Endodermal cell (in vitro differentiated cells): Measurements from ENCODE around the gene STMN1. TPM values are rescaled to one million over a fixed set of nuclear protein-coding genes. Genes with fewer than 3 reads are reported as not detected.

ENCODE experiments used
- DNase-seq: peaks from one replicate; pipeline ENCODE4 v3.0.0-alpha.2; 2017
- H3K27ac ChIP-seq: 2 replicates; pipeline ENCODE4 v1.5.1; 2013; ENCODE audit warnings: mild to moderate bottlenecking, low read depth, low read length, moderate library complexity
- H3K27me3 ChIP-seq: 2 replicates; pipeline ENCODE4 v1.6.1; 2013; ENCODE audit warnings: mild to moderate bottlenecking, low read length, moderate library complexity; ENCODE audit not compliant: insufficient read depth, control insufficient read depth, poor library complexity, severe bottlenecking
- H3K36me3 ChIP-seq: 2 replicates; pipeline ENCODE4 v1.7.0; 2013; ENCODE audit warnings: mild to moderate bottlenecking, low read length, moderate library complexity; ENCODE audit not compliant: control insufficient read depth, insufficient read depth
- H3K4me1 ChIP-seq: one replicate; pipeline ENCODE4 v1.7.0; 2013; ENCODE audit warnings: low read length; ENCODE audit not compliant: control insufficient read depth, insufficient read depth
- H3K4me3 ChIP-seq: 2 replicates; pipeline ENCODE4 v1.5.1; 2013; ENCODE audit warnings: mild to moderate bottlenecking, low read length, moderate library complexity
- H3K9ac ChIP-seq: 2 replicates; pipeline ENCODE4 v1.6.1; 2013; ENCODE audit warnings: mild to moderate bottlenecking, low read length, moderate library complexity; ENCODE audit not compliant: poor library complexity, severe bottlenecking; ENCODE audit errors: extremely low read depth
- H3K9me3 ChIP-seq: 2 replicates; pipeline ENCODE4 v1.6.1; 2013; ENCODE audit warnings: mild to moderate bottlenecking, low read length, moderate library complexity; ENCODE audit not compliant: control insufficient read depth
- H3K27ac Mint-ChIP-seq: 2 replicates; pipeline ENCODE4 v1.8.0; 2020; ENCODE audit warnings: mixed read lengths
- H3K27me3 Mint-ChIP-seq: 2 replicates; pipeline ENCODE4 v1.8.0; 2021; ENCODE audit warnings: mild to moderate bottlenecking, mixed read lengths; ENCODE audit not compliant: insufficient read depth
- H3K36me3 Mint-ChIP-seq: 2 replicates; pipeline ENCODE4 v1.8.0; 2020; ENCODE audit warnings: low read depth, mixed read lengths
- H3K4me1 Mint-ChIP-seq: 2 replicates; pipeline ENCODE4 v1.8.0; 2020; ENCODE audit warnings: mixed read lengths
- H3K4me3 Mint-ChIP-seq: 2 replicates; pipeline ENCODE4 v1.8.0; 2020; ENCODE audit warnings: mild to moderate bottlenecking, moderate library complexity, mixed read lengths
- H3K9me3 Mint-ChIP-seq: 2 replicates; pipeline ENCODE4 v1.8.0; 2020; ENCODE audit warnings: mild to moderate bottlenecking, mixed read lengths
- WGBS, 2 experiments: methylation state at CpG; one replicate each; pipeline versions ENCODE4 v1.1.5 to v1.1.7; 2013; ENCODE audit warnings: missing lambda C conversion rate in 2 of 2, mixed read lengths in 1 of 2; ENCODE audit not compliant: insufficient coverage in 1 of 2, insufficient read length in 1 of 2; 5-methylcytosine and 5-hydroxymethylcytosine counted together
- total RNA-seq, 2 donors: library from RNA; stranded (reverse); fragmentation: NEBNext Ultra II Directional in 1 of 2; extraction: Animal tissue kit (Norgen Biotek cat#: 25700) in 1 of 2; gene quantifications; 2 replicates in 1 of 2; 3 replicates in 1 of 2; pipeline ENCODE4 v1.2.1, GENCODE V29; 2021
- TF ChIP-seq, protein P1 (sequence below): fragments of 200-600 bp; sonication (generic); conservative IDR thresholded peaks from 2 replicates; pipeline ENCODE4 v1.5.0; 2021; ENCODE audit warnings: antibody characterized with exemption, mild to moderate bottlenecking

The STMN1 gene
- total RNA-seq, 2 donors from 2014 or later: 543 to 585 TPM

DNA sequence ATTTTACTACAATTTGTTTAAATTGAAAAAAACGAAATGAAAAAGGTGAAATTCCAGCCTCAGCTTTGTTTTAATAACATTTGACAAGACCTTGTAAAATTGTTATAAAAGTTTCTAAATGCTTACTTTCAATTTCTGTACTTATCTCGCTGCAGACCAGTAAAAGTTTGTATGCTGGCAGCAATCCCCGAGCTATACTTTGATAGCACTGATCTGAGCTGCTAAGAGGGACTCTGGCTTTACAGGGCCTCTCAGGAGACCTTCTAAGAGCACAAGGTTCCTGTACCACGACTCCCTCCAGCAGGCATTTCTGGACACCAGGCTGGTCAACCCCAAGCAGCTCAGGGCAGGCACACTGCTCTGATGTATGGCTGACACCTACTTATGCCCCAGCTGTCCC, 13.1 kb downstream of the STMN1 start:
- H3K36me3 ChIP-seq: peaks cover 14% of the 10 kb centered on the region
- H3K9me3 ChIP-seq: no peaks in the 10 kb centered on the region
- no peak overlapping the region for H3K9ac ChIP-seq
- 87 to 92% methylated on average over 3 to 4 of the region's 4 CpGs for whole genome bisulfite sequencing, 2 experiments
- peaks cover 14% of the 10 kb centered on the region for H3K4me1 ChIP-seq
- no peak overlapping the region for H3K27ac ChIP-seq
- H3K4me3 ChIP-seq: no peak overlapping the region
- Mint-ChIP-seq H3K4me3 (no peak overlapping the region), H3K27me3 (peaks cover 2% of the 10 kb centered on the region), H3K36me3 (peaks cover 20% of the 10 kb centered on the region), H3K9me3 (no peaks in the 10 kb centered on the region), H3K4me1 (peaks cover 36% of the 10 kb centered on the region), H3K27ac (peak overlapping the region; percentile 39)
- TF ChIP-seq, protein P1, sequence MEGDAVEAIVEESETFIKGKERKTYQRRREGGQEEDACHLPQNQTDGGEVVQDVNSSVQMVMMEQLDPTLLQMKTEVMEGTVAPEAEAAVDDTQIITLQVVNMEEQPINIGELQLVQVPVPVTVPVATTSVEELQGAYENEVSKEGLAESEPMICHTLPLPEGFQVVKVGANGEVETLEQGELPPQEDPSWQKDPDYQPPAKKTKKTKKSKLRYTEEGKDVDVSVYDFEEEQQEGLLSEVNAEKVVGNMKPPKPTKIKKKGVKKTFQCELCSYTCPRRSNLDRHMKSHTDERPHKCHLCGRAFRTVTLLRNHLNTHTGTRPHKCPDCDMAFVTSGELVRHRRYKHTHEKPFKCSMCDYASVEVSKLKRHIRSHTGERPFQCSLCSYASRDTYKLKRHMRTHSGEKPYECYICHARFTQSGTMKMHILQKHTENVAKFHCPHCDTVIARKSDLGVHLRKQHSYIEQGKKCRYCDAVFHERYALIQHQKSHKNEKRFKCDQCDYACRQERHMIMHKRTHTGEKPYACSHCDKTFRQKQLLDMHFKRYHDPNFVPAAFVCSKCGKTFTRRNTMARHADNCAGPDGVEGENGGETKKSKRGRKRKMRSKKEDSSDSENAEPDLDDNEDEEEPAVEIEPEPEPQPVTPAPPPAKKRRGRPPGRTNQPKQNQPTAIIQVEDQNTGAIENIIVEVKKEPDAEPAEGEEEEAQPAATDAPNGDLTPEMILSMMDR: no peak
- no peaks in the 10 kb centered on the region for H3K27me3 ChIP-seq
- DNase-seq: no peak

DNA sequence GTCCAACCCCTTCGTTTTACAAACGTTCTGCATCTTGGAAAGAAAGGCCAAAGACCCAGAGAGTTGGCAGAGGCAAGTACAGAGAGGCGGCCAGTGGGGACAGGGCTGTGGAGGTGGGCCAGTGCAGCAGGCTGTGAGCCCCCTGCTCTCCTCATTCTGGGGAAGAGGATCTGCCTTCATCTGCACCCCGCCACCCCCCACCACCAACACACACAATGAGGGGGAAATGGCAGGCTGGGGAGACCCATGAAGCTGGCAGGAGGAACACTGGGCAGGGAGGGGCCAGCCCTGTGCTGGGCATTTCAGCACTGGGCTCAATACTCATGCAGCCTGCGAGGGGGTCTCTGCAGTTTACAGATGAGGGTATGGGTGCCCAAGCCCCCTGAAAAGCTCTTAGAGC, 14.6 kb downstream of the STMN1 start:
- TF ChIP-seq, protein P1: no peak
- H3K27me3 Mint-ChIP-seq: peaks cover 3% of the 10 kb centered on the region
- Histone ChIP-seq H3K27ac (peak overlapping the region; percentile 22), H3K4me1 (peaks cover 14% of the 10 kb centered on the region), H3K4me3 (no peak overlapping the region), H3K27me3 (no peaks in the 10 kb centered on the region), H3K9ac (no peak overlapping the region), H3K36me3 (peaks cover 3% of the 10 kb centered on the region), H3K9me3 (no peaks in the 10 kb centered on the region)
- H3K36me3 Mint-ChIP-seq: peaks cover 10% of the 10 kb centered on the region
- 83 to 91% methylated on average over 3 to 5 of the region's 5 CpGs for WGBS, 2 experiments
- H3K27ac Mint-ChIP-seq: peak overlapping the region; percentile 55
- no peak overlapping the region for H3K4me3 Mint-ChIP-seq
- DNase-seq: no peak
- peaks cover 34% of the 10 kb centered on the region for H3K4me1 Mint-ChIP-seq
- no peaks in the 10 kb centered on the region for H3K9me3 Mint-ChIP-seq

DNA sequence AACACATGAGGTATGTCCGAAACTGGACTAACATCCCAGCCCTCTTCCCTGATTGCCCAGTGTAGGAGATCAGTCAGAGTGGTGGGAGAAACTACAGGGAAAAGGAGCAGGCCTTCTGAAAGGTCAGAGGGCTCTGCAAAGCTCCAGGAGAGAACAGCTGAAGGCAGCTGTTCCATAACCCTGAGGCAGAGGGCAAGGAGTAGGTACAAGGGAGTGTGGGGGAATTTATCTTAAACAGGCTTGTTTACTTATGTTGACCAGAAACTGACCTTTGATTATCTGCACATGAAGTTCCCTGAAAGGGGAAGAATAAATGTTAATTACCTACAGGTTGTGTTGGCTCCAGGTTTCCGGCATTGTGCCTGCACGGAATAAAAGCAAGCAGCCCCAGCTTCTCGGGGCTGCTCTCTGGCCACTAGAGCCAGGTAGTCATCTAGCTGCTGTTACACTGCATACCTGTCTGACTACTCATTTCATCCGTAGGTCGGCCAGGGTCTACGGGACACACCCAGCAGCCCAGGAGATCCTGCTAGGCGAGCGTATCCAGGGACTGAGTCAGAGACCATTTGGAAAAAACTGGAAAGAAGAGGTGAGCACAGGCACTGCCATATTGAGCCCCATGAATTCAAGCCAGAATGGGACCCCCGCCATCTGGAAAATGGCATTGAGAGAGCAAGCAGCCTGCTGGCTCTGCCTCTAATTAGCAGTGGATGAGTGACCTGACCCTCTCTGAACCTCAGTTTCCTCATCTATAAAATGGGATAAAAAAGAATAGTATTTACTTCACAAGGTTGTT, 15.8 kb downstream of the STMN1 start:
- H3K27ac ChIP-seq: no peak overlapping the region
- no peaks in the 10 kb centered on the region for H3K9me3 ChIP-seq
- peaks cover 26% of the 10 kb centered on the region for H3K4me1 Mint-ChIP-seq
- H3K9me3 Mint-ChIP-seq: no peaks in the 10 kb centered on the region
- no peaks in the 10 kb centered on the region for H3K27me3 ChIP-seq
- H3K36me3 ChIP-seq: no peaks in the 10 kb centered on the region
- peaks cover 9% of the 10 kb centered on the region for H3K27me3 Mint-ChIP-seq
- H3K27ac Mint-ChIP-seq: peak overlapping the region; percentile 75
- TF ChIP-seq, protein P1: no peak
- peak; percentile 68 for DNase-seq
- peaks cover 7% of the 10 kb centered on the region for H3K4me1 ChIP-seq
- H3K4me3 Mint-ChIP-seq: no peak overlapping the region
- H3K4me3 ChIP-seq: no peak overlapping the region
- H3K36me3 Mint-ChIP-seq: peaks cover 10% of the 10 kb centered on the region
- no peak overlapping the region for H3K9ac ChIP-seq
- 90 to 92% methylated on average over 9 to 10 of the region's 10 CpGs for WGBS, 2 experiments
